A673 (cell line): Measurements from ENCODE around the gene TECPR2. TPM values are rescaled to one million over a fixed set of nuclear protein-coding genes. Genes with fewer than 3 reads are reported as not detected.

ENCODE experiments used
- BruUV-seq: library from RNA; stranded (reverse); fragments of 400-500 nt; replicated peaks from 2 replicates; lab custom pipeline; 2021; lab: Mats Ljungman, UMichigan
- CTCF ChIA-PET: fragments of 300-600 bp; sonication (Branson Sonifier 250); formaldehyde crosslinking; loops from one replicate; lab custom pipeline; 2022; ENCODE audit warnings: antibody characterized with exemption; lab: Charles Lee
- POLR2A ChIA-PET: fragments of 300-600 bp; sonication (Branson Sonifier 250); formaldehyde crosslinking; loops from one replicate; lab custom pipeline; 2022; ENCODE audit warnings: antibody characterized with exemption; ENCODE audit not compliant: low non-redundant PET; lab: Charles Lee
- DNase-seq: peaks from one replicate; pipeline ENCODE4 v3.0.0-alpha.2; 2015; ENCODE audit warnings: low spot score
- H3K27ac ChIP-seq: fragments of 200-600 bp; sonication (generic); 2 replicates; pipeline ENCODE4 v1.5.1; 2016; ENCODE audit warnings: mixed run types, low read depth, mild to moderate bottlenecking, mixed read lengths, antibody characterized with exemption, low read length; ENCODE audit not compliant: poor library complexity, severe bottlenecking
- H3K27me3 ChIP-seq: fragments of 200-600 bp; sonication (generic); replicated peaks from 2 replicates; pipeline ENCODE4 v1.6.1; 2017; ENCODE audit warnings: mixed run types, low read depth, mild to moderate bottlenecking, mixed read lengths, antibody characterized with exemption, low read length; ENCODE audit not compliant: insufficient read depth, poor library complexity
- H3K36me3 ChIP-seq: fragments of 200-600 bp; sonication (generic); 2 replicates; pipeline ENCODE4 v1.6.1; 2016; ENCODE audit warnings: mixed run types, mild to moderate bottlenecking, mixed read lengths, antibody characterized with exemption, low read length; ENCODE audit not compliant: insufficient read depth, poor library complexity, severe bottlenecking
- H3K4me1 ChIP-seq: fragments of 200-600 bp; sonication (generic); 2 replicates; pipeline ENCODE4 v1.6.1; 2017; ENCODE audit warnings: mixed run types, mild to moderate bottlenecking, mixed read lengths, antibody characterized with exemption, low read length; ENCODE audit not compliant: insufficient read depth, poor library complexity, severe bottlenecking
- H3K4me3 ChIP-seq: fragments of 200-600 bp; sonication (generic); 2 replicates; pipeline ENCODE4 v1.5.1; 2016; ENCODE audit warnings: low read depth, mixed run types, mild to moderate bottlenecking, mixed read lengths, low read length; ENCODE audit not compliant: poor library complexity, severe bottlenecking
- H3K9me3 ChIP-seq: fragments of 200-600 bp; sonication (generic); 2 replicates; pipeline ENCODE4 v1.6.1; 2016; ENCODE audit warnings: mixed run types, low read depth, mild to moderate bottlenecking, mixed read lengths, antibody characterized with exemption, low read length; ENCODE audit not compliant: poor library complexity, severe bottlenecking
- EZH2 ChIP-seq: fragments of 200-600 bp; sonication (generic); IDR thresholded peaks from 2 replicates; pipeline ENCODE4 v1.6.1; 2017; ENCODE audit warnings: borderline replicate concordance, low read depth, mild to moderate bottlenecking, mixed read lengths, antibody characterized with exemption, low read length; ENCODE audit not compliant: poor library complexity, severe bottlenecking
- intact Hi-C: fragments of 100-400 bp; cut with micrococcal nuclease; formaldehyde crosslinking; loops from one replicate; pipeline ENCODE4 v1.10.0; 2022; ENCODE audit not compliant: unreplicated experiment
- total RNA-seq: library from RNA; stranded (reverse); gene quantifications from 2 replicates; pipeline ENCODE4 v1.2.3, GENCODE V29; 2021
- TF ChIP-seq, protein P1 (sequence below): fragments of 300-800, 200-600 bp; sonication (generic); conservative IDR thresholded peaks from 2 replicates; pipeline ENCODE4 v1.5.1; 2017; ENCODE audit warnings: low read depth, mild to moderate bottlenecking, antibody characterized with exemption, low read length, moderate library complexity, mixed read lengths

Gene TECPR2
- total RNA-seq, 1 experiment from 2014 or later: 22.1 TPM

DNA sequence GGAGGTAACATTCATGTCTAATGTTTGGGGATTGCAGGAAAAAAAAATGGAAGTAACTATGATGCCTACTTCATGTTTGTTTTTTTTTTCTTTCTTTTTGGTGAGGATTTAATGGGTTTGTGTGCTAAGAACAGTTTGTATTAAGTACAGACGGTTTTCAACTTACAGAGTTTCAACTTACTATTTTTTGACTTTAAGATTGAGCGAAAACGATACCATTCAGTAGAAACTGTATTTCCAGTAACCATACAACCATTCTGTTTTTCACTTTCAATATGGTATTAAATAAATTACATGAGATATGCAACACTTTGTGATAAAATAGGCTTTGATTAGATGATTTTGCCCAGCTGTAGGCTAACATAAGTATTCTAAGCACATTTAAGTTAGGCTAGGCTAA lies 10.4 kb downstream of the TECPR2 start:
- no peak for DNase-seq
- BruUV-seq: no TSS peak
- Histone ChIP-seq H3K27ac (no peak overlapping the region), H3K9me3 (no peaks in the 10 kb centered on the region), H3K36me3 (peaks cover 5% of the 10 kb centered on the region), H3K4me1 (no peaks in the 10 kb centered on the region), H3K4me3 (no peak overlapping the region), H3K27me3 (no peaks in the 10 kb centered on the region)
- intact Hi-C loops: no loop called here
- ChIA-PET POLR2A (no interaction called here), CTCF (no interaction called here)
- TF ChIP-seq, protein P1, sequence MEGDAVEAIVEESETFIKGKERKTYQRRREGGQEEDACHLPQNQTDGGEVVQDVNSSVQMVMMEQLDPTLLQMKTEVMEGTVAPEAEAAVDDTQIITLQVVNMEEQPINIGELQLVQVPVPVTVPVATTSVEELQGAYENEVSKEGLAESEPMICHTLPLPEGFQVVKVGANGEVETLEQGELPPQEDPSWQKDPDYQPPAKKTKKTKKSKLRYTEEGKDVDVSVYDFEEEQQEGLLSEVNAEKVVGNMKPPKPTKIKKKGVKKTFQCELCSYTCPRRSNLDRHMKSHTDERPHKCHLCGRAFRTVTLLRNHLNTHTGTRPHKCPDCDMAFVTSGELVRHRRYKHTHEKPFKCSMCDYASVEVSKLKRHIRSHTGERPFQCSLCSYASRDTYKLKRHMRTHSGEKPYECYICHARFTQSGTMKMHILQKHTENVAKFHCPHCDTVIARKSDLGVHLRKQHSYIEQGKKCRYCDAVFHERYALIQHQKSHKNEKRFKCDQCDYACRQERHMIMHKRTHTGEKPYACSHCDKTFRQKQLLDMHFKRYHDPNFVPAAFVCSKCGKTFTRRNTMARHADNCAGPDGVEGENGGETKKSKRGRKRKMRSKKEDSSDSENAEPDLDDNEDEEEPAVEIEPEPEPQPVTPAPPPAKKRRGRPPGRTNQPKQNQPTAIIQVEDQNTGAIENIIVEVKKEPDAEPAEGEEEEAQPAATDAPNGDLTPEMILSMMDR: no peak
- TF ChIP-seq EZH2: no peak

DNA sequence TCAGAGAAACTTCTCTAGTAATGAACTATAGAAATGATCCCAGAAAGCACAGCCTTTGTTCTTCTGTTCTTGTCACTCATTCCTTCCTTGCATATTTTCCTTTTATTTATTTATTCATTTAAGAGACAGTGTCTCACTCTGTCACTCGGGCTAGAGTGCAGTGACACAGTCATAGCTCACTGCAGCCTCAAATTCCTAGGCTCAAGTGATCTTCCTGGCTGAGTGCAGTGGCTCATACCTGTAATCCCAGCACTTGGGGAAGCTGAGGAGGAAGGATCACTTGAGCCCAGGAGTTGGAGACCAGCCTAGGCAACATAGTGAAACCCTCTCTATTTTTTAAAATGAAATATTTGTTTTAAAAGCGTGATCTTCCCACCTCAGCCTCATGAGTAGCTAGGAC lies 11.5 kb downstream of the TECPR2 start:
- Histone ChIP-seq H3K9me3 (no peaks in the 10 kb centered on the region), H3K4me1 (no peaks in the 10 kb centered on the region), H3K27me3 (no peaks in the 10 kb centered on the region), H3K36me3 (peaks cover 8% of the 10 kb centered on the region), H3K4me3 (no peak overlapping the region), H3K27ac (no peak overlapping the region)
- no TSS peak for BruUV-seq
- intact Hi-C loops: no loop called here
- TF ChIP-seq, protein P1: no peak
- TF ChIP-seq EZH2: no peak
- ChIA-PET POLR2A (no interaction called here), CTCF (no interaction called here)
- DNase-seq: no peak

DNA sequence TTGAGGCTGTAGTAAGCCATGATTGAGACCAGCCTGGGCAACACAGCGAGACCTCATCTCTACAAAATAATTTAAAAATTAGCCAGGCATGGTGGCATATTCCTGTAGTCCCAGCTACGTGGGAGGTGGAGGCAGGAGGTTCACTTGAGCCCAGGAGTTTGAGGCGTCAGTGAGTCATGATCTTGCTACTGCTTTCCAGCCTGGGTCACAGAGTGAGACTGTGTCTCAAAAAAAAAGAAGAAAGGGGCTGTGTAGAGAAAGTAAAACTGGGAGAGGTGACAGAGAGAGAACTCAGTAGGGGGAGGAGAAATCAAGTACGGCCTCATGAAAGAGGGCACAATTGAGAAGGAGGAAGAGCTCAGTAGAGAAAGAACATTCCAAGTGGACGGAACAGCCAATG lies 12.4 kb downstream of the TECPR2 start:
- no peaks in the 10 kb centered on the region for H3K27me3 ChIP-seq
- no peak overlapping the region for H3K27ac ChIP-seq
- ChIA-PET POLR2A (no interaction called here), CTCF (no interaction called here)
- peaks cover 8% of the 10 kb centered on the region for H3K36me3 ChIP-seq
- TF ChIP-seq, protein P1: no peak
- TF ChIP-seq EZH2: no peak
- no peaks in the 10 kb centered on the region for H3K9me3 ChIP-seq
- no peak overlapping the region for H3K4me3 ChIP-seq
- no TSS peak for BruUV-seq
- intact Hi-C loops: no loop called here
- no peak for DNase-seq
- H3K4me1 ChIP-seq: no peaks in the 10 kb centered on the region
